ENCODE results near the gene YKT6.
"Not testable (repeated sequence)": the region's sequence is repeated elsewhere in the genome, so short reads cannot be mapped to it uniquely, and the experiment has no call there.

YKT6 gene

GRCh38 chr7:44173911-44174693 is 26.7 kb upstream of the YKT6 start:
- DNase-seq (ENCODE audit: insufficient read length, low spot score) (no peak), FAIRE-seq (no peak)
- no peak for TF ChIP-seq CTCF (IDR thresholded peaks at IDR 0.05; ENCODE audit: insufficient read depth, missing control alignments)

GRCh38 chr7:44174694-44174948 is 26.2 kb upstream of the YKT6 start:
- FAIRE-seq; DNase-seq (ENCODE audit: insufficient read length, low spot score): not testable (repeated sequence)

GRCh38 chr7:44175730-44176129 is 25.0 kb upstream of the YKT6 start:
- FAIRE-seq: no peak
- no peak for DNase-seq (ENCODE audit: insufficient read length, low spot score)

GRCh38 chr7:44176486-44176885 is 24.3 kb upstream of the YKT6 start:
- no peak for FAIRE-seq
- TF ChIP-seq CTCF (IDR thresholded peaks at IDR 0.05; ENCODE audit: insufficient read depth, missing control alignments): no peak

More at GRCh38 chr7:44175730-44176129, 25.0 kb upstream of the YKT6 start:
- no peak for TF ChIP-seq CTCF (IDR thresholded peaks at IDR 0.05; ENCODE audit: insufficient read depth, missing control alignments)

GRCh38 chr7:44177570-44178131 is 23.1 kb upstream of the YKT6 start:
- TF ChIP-seq CTCF (IDR thresholded peaks at IDR 0.05; ENCODE audit: insufficient read depth, missing control alignments): no peak
- no peak for FAIRE-seq
- no peak for DNase-seq (ENCODE audit: insufficient read length, low spot score)

More at GRCh38 chr7:44176486-44176885, 24.3 kb upstream of the YKT6 start:
- DNase-seq (ENCODE audit: insufficient read length, low spot score): no peak

GRCh38 chr7:44180631-44181030 is 20.1 kb upstream of the YKT6 start:
- no peak for TF ChIP-seq CTCF (IDR thresholded peaks at IDR 0.05; ENCODE audit: insufficient read depth, missing control alignments)
- DNase-seq (ENCODE audit: insufficient read length, low spot score): no peak
- FAIRE-seq: no peak

GRCh38 chr7:44182827-44183226 is 18.0 kb upstream of the YKT6 start:
- TF ChIP-seq CTCF (IDR thresholded peaks at IDR 0.05; ENCODE audit: insufficient read depth, missing control alignments): no peak
- DNase-seq (ENCODE audit: insufficient read length, low spot score) (no peak), FAIRE-seq (no peak)

All from D721Med (cell line).